ENCODE results near the gene VPS26C.

- TF ChIP-seq, protein P1, sequence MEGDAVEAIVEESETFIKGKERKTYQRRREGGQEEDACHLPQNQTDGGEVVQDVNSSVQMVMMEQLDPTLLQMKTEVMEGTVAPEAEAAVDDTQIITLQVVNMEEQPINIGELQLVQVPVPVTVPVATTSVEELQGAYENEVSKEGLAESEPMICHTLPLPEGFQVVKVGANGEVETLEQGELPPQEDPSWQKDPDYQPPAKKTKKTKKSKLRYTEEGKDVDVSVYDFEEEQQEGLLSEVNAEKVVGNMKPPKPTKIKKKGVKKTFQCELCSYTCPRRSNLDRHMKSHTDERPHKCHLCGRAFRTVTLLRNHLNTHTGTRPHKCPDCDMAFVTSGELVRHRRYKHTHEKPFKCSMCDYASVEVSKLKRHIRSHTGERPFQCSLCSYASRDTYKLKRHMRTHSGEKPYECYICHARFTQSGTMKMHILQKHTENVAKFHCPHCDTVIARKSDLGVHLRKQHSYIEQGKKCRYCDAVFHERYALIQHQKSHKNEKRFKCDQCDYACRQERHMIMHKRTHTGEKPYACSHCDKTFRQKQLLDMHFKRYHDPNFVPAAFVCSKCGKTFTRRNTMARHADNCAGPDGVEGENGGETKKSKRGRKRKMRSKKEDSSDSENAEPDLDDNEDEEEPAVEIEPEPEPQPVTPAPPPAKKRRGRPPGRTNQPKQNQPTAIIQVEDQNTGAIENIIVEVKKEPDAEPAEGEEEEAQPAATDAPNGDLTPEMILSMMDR (IDR thresholded peaks at IDR 0.05), result no peak
- no peak for TF ChIP-seq POLR2AphosphoS5 (IDR thresholded peaks at IDR 0.05; ENCODE audit: low read depth, low read length)
Measured at GRCh38 chr21:37237764-37238163, 29.4 kb downstream of the VPS26C start.

Data from Panc1 (cell line).